ENCODE data around the gene APC2. TPM values are rescaled to one million over a fixed set of nuclear protein-coding genes. Genes with fewer than 3 reads are reported as not detected.
A peak's percentile ranks its signal among the peaks of the same experiment; 100 is the strongest.
"Not testable (repeated sequence)": the region's sequence is repeated elsewhere in the genome, so short reads cannot be mapped to it uniquely, and the experiment has no call there.

The APC2 gene
- total and polyA plus RNA-seq, 4 donors, result 0.03 to 0.42 (median 0.26) TPM; not detected in 1

DNA sequence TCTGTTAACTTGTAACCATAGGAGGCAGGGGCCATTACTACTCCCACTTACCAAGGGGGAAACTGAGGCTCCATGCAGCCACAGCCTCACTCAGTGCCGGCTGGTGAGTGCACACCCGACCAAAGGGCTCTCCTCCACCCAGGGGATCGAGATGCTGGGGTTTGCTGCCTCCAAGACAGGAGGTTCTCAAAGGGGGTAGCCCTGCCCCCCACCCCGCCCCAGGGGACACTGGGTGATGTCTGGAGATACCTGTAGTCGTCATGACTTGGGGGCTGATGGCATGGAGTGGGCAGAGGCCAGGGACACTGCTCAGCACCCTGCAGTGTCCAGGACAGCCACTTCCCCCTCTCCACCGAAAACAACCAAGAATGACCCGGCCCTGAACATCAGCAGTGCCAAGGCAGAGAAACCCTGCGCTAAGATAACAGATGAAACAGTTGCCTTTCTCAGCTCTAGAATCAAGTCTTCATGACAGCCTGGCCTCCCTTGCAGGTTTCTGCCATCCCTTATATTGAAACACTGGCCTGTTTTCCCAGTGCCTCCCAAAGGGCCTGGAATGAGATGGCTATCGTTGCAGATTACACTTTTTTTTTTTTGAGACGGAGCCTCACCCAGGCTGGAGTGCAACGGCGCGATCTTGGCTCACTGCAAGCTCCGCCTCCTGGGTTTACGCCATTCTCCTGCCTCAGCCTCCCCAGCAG is 44.3 kb downstream of the APC2 start:
- intact Hi-C loops (cut with DNase I), result no loop called here
- DNase-seq (no peak), ATAC-seq (ENCODE audit: low FRiP score) (no peak)
- WGBS, 2 donors, result 53 to 60% methylated on average over 15 of the region's 15 CpGs
- H3K4me1 ChIP-seq (ENCODE audit: control insufficient read depth in 1 of 2, insufficient read depth in 2 of 2, low read length in 2 of 2), result no peaks in the 10 kb centered on the region
- H3K4me3 ChIP-seq (ENCODE audit: low read length in 2 of 2), result no peak overlapping the region
- H3K27ac ChIP-seq (ENCODE audit: low read depth in 1 of 2, low read length in 2 of 2), result no peak overlapping the region
- no peaks in the 10 kb centered on the region for H3K36me3 ChIP-seq (ENCODE audit: control insufficient read depth in 1 of 2, insufficient read depth in 2 of 2, low read length in 1 of 2)
- no peaks in the 10 kb centered on the region for H3K27me3 ChIP-seq (ENCODE audit: control insufficient read depth in 1 of 2, insufficient read depth in 2 of 2, low read length in 1 of 2)
- no peaks in the 10 kb centered on the region for H3K9me3 ChIP-seq (ENCODE audit: control insufficient read depth, low read length)

DNA sequence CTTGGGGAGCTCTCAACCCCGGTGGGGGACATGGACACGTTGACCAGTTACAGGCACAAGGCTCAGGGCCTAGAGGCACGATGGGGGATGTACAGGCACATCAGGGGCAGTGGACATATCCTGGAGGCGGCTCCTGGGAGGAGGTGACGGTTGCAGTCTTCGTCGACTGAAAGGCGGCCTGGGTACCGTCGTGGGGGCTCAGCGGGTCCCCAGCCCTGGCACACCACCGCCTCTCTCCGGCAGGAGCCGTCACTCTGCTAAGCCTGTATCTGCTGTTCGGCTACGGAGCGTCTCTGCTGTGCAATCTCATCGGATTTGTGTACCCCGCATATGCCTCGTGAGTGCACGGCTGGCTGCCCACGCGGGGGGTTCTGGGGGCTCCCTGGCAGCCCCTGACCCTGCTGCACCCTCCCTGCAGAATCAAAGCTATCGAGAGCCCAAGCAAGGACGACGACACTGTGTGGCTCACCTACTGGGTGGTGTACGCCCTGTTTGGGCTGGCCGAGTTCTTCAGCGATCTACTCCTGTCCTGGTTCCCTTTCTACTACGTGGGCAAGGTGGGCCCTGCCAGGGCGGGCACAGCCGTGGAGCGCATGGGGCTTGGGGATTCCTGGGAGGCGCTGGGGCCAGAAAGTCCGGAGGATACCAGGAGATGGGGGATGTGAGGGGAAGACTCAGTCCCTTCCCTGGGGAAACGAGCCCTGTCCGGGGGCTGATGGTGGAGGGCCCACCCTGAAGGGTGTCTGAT is 45.3 kb downstream of the APC2 start:
- Histone ChIP-seq H3K4me3 (ENCODE audit: low read length in 2 of 2) (no peak overlapping the region), H3K27me3 (ENCODE audit: control insufficient read depth in 1 of 2, insufficient read depth in 2 of 2, low read length in 1 of 2) (no peaks in the 10 kb centered on the region), H3K27ac (ENCODE audit: low read depth in 1 of 2, low read length in 2 of 2) (no peak overlapping the region), H3K9me3 (ENCODE audit: control insufficient read depth, low read length) (no peaks in the 10 kb centered on the region), H3K36me3 (ENCODE audit: control insufficient read depth in 1 of 2, insufficient read depth in 2 of 2, low read length in 1 of 2) (no peaks in the 10 kb centered on the region), H3K4me1 (ENCODE audit: control insufficient read depth in 1 of 2, insufficient read depth in 2 of 2, low read length in 2 of 2) (no peaks in the 10 kb centered on the region)
- ATAC-seq (ENCODE audit: low FRiP score) (no peak), DNase-seq (no peak)
- WGBS, 2 donors, result 84% methylated on average over 37 of the region's 37 CpGs
- intact Hi-C loops (cut with DNase I), result no loop called here

DNA sequence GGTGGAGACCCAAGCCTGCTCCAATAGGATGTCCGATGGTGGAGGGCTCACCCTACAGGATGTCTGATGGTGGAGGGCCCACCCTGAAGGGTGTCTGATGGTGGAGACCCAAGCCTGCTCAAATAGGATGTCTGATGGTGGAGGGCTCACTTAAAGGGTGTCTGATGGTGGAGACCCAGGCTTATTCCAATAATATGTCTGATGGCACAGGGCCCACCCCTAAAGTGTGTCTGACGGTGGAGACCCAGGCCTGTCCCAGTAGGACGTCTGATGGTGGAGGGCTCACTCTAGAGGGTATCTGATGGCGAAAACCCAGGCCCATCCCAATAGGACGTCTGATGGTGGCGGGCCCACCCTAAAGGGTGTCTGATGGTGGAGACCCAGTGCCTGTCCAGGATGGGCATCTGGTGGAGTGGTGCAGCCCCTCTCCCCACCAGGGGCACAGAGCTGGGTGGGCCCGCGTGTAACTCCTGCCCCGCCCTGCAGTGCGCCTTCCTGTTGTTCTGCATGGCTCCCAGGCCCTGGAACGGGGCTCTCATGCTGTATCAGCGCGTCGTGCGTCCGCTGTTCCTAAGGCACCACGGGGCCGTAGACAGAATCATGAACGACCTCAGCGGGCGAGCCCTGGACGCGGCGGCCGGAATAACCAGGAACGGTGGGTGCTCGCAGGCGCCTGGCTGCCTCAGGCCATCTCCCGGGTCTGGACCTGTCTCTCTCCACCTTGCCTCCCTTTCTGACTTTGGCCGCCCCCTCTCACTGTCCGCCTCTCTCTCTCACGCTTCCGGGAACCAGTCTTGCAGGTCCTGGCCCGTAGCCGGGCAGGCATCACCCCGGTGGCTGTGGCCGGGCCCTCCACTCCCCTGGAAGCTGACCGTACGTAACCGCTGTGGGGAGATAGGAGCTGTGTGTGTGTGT is 46.1 kb downstream of the APC2 start:
- intact Hi-C loops (cut with DNase I), result no loop called here
- Histone ChIP-seq H3K27ac (ENCODE audit: low read depth in 1 of 2, low read length in 2 of 2) (no peak overlapping the region), H3K36me3 (ENCODE audit: control insufficient read depth in 1 of 2, insufficient read depth in 2 of 2, low read length in 1 of 2) (no peaks in the 10 kb centered on the region), H3K27me3 (ENCODE audit: control insufficient read depth in 1 of 2, insufficient read depth in 2 of 2, low read length in 1 of 2) (no peaks in the 10 kb centered on the region), H3K4me3 (ENCODE audit: low read length in 2 of 2) (no peak overlapping the region), H3K4me1 (ENCODE audit: control insufficient read depth in 1 of 2, insufficient read depth in 2 of 2, low read length in 2 of 2) (no peaks in the 10 kb centered on the region), H3K9me3 (ENCODE audit: control insufficient read depth, low read length) (no peaks in the 10 kb centered on the region)
- ATAC-seq (ENCODE audit: low FRiP score) (no peak), DNase-seq (no peak)
- 85% methylated on average over 40 of the region's 40 CpGs for WGBS, 2 donors

DNA sequence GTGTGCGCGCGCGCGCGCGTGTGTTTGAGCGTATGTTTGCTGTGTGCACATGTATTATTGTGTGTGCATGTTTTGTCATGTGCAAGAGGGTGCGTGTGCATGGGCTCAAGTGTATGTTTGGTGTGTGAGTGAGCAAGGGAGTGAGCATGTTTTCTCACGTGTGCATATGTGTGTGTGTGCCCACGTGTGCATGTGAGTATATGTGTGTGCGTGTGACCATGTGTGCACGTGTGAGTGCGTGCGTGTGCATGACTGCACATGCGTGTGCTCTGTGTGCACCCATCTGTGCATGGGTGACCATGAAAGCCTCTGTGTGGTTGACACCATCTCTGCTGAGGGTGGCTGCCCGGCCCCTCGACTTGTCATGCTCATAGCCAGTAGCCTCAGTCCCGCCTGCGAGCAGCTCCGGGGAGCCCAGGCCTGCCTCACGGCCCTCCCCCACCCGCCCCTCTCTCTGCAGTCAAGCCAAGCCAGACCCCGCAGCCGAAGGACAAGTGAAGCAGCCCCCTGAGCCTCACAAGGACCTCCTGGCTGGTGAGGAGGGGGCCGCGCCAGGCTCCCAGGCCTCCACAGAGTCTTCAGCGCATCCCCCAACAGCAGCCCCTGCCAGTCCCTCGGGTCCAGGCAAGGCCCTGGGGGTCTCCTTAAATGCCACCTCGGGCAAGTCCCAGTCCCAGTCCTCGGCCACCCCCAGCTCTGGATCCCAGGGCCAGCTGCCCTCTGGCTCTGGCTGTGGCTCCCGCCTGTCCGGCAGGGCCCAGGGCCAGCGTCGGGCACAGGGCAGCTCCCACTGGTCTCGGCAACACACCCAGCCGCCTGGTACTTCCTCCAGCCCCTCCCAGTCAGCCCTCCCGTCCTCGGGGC is 47.0 kb downstream of the APC2 start:
- H3K9me3 ChIP-seq (ENCODE audit: control insufficient read depth, low read length), result no peaks in the 10 kb centered on the region
- intact Hi-C loops (cut with DNase I), result no loop called here
- H3K4me3 ChIP-seq (ENCODE audit: low read length in 2 of 2), result no peak overlapping the region
- no peaks in the 10 kb centered on the region for H3K27me3 ChIP-seq (ENCODE audit: control insufficient read depth in 1 of 2, insufficient read depth in 2 of 2, low read length in 1 of 2)
- no peaks in the 10 kb centered on the region for H3K36me3 ChIP-seq (ENCODE audit: control insufficient read depth in 1 of 2, insufficient read depth in 2 of 2, low read length in 1 of 2)
- 70 to 73% methylated on average over 39 of the region's 39 CpGs for WGBS, 2 donors
- no peaks in the 10 kb centered on the region for H3K4me1 ChIP-seq (ENCODE audit: control insufficient read depth in 1 of 2, insufficient read depth in 2 of 2, low read length in 2 of 2)
- peak in 1 of 2 donors; percentile 75 for DNase-seq
- ATAC-seq (ENCODE audit: low FRiP score), result no peak
- H3K27ac ChIP-seq (ENCODE audit: low read depth in 1 of 2, low read length in 2 of 2), result no peak overlapping the region

DNA sequence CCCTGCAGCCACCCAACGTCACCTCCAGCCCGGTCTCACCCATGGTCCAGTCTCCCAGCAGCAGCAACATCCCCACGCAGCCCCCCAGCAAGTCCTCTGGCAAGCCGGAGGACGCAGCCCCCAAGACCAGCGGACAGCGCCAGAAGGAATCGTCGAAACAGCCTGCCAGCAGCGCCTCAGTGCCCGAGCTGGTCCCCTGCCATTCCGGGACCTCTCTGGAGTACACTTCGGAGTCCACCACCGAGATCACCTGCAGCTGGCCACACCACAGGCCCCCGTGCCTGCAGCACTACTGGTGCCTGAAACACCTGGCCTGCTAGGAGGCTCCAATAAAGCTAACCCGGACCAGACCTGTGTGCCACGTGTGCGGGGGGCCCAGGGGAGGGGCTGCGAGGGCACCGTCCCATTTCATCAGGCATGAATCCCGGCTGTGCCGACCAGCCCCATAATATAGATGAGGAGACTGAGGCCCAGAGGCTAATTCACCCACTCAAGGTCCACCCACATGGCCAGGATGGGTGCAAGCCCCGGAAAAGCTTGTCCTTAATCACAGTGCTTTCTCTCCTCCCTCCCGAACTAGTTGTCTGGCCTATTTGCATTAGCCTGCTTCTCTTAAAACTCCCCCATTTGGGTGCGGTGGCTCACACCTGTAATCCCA is 47.8 kb downstream of the APC2 start:
- intact Hi-C loops (cut with DNase I), result no loop called here
- WGBS, 2 donors, result 80 to 84% methylated on average over 25 of the region's 25 CpGs

DNA sequence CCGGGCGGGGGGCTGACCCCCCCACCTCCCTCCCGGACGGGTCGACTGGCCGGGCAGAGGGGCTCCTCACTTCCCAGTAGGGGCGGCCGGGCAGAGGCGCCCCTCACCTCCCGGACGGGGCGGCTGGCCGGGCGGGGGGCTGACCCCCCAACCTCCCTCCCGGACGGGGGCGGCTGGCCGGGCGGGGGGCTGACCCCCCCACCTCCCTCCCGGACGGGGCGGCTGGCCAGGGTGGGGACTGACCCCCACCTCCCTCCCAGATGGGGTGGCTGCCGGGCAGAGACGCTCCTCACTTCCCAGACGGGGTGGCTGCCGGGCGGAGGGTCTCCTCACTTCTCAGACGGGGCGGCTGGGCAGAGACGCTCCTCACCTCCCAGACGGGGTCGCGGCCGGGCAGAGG is 49.3 kb downstream of the APC2 start:
- H3K27ac ChIP-seq (ENCODE audit: low read depth in 1 of 2, low read length in 2 of 2); H3K9me3 ChIP-seq (ENCODE audit: control insufficient read depth, low read length); H3K4me1 ChIP-seq (ENCODE audit: control insufficient read depth in 1 of 2, insufficient read depth in 2 of 2, low read length in 2 of 2); ATAC-seq (ENCODE audit: low FRiP score); DNase-seq; H3K36me3 ChIP-seq (ENCODE audit: control insufficient read depth in 1 of 2, insufficient read depth in 2 of 2, low read length in 1 of 2); intact Hi-C loops (cut with DNase I); H3K27me3 ChIP-seq (ENCODE audit: control insufficient read depth in 1 of 2, insufficient read depth in 2 of 2, low read length in 1 of 2); H3K4me3 ChIP-seq (ENCODE audit: low read length in 2 of 2): not testable (repeated sequence)
- 88 to 90% methylated on average over 15 to 34 of the region's 34 CpGs for WGBS, 2 donors

More for the DNA sequence above, 47.8 kb downstream of the APC2 start:
- H3K27me3 ChIP-seq (ENCODE audit: control insufficient read depth in 1 of 2, insufficient read depth in 2 of 2, low read length in 1 of 2), result no peaks in the 10 kb centered on the region
- ATAC-seq (ENCODE audit: low FRiP score) (no peak), DNase-seq (no peak)
- no peaks in the 10 kb centered on the region for H3K9me3 ChIP-seq (ENCODE audit: control insufficient read depth, low read length)
- H3K4me1 ChIP-seq (ENCODE audit: control insufficient read depth in 1 of 2, insufficient read depth in 2 of 2, low read length in 2 of 2), result no peaks in the 10 kb centered on the region
- H3K4me3 ChIP-seq (ENCODE audit: low read length in 2 of 2), result no peak overlapping the region
- no peak overlapping the region for H3K27ac ChIP-seq (ENCODE audit: low read depth in 1 of 2, low read length in 2 of 2)
- H3K36me3 ChIP-seq (ENCODE audit: control insufficient read depth in 1 of 2, insufficient read depth in 2 of 2, low read length in 1 of 2), result no peaks in the 10 kb centered on the region

DNA sequence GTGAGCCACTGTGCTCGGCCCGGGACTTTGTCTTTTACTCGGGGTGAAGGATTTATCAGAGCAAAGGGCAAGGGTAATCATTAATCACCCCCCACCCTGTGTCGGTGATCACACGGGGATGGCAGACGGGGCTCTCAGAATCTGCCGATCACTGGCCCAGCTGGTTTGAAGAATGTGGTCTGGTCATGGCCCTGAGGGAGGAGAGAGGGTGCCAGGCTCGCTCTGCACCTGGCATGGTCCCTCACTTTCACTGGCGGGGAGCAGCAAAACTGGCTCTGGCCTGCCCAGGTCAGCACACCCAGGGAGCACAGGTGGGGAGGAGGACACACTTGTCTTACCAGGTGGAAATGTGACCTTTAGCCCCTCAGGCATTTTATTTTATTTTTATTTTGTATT is 51.3 kb downstream of the APC2 start:
- Histone ChIP-seq H3K36me3 (ENCODE audit: control insufficient read depth in 1 of 2, insufficient read depth in 2 of 2, low read length in 1 of 2) (no peaks in the 10 kb centered on the region), H3K27ac (ENCODE audit: low read depth in 1 of 2, low read length in 2 of 2) (no peak overlapping the region), H3K27me3 (ENCODE audit: control insufficient read depth in 1 of 2, insufficient read depth in 2 of 2, low read length in 1 of 2) (no peaks in the 10 kb centered on the region), H3K4me3 (ENCODE audit: low read length in 2 of 2) (no peak overlapping the region), H3K9me3 (ENCODE audit: control insufficient read depth, low read length) (no peaks in the 10 kb centered on the region), H3K4me1 (ENCODE audit: control insufficient read depth in 1 of 2, insufficient read depth in 2 of 2, low read length in 2 of 2) (no peaks in the 10 kb centered on the region)
- intact Hi-C loops (cut with DNase I), result loop anchor here in 1 of 2 donors (10.0 kb wide), 1 partner anchor 226 kb away; the partner anchor contains the start of gene FAM174C
- no peak for DNase-seq
- WGBS, 2 donors, result 67 to 85% methylated on average over 9 of the region's 9 CpGs
- no peak for ATAC-seq (ENCODE audit: low FRiP score)

All from aorta (tissue), 5 donors.